ENCODE results near the gene ARHGAP26. TPM values are rescaled to one million over a fixed set of nuclear protein-coding genes. Genes with fewer than 3 reads are reported as not detected.

The ARHGAP26 gene
- total and polyA plus RNA-seq, 7 donors, result 5.4 to 25.5 (median 19.1) TPM

DNA sequence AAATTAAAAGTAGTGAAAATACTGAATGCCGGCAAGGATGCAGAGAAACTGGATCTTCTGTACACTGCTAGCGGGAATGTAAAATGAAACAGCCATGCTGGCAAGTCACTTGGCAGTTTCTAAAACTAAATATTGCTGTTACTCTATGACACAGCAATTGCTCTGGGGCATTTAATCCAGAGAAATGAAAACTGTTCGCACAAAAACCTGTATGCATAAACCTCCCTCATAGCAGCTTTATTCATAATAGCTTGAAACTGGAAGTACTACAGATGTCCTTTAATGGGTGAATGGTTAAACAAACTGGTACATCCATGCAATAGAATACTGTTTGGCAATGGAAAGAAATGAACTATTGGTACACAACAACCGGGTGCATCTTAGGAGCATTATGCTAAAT lies 167.2 kb downstream of the ARHGAP26 start:
- intact Hi-C loops (cut with DNase I), result no loop called here
- no peak for TF ChIP-seq EP300 (IDR thresholded peaks at IDR 0.05)
- TF ChIP-seq POLR2A (IDR thresholded peaks at IDR 0.05), result no peak
- TF ChIP-seq POLR2AphosphoS5 (IDR thresholded peaks at IDR 0.05), result no peak
- no peak for TF ChIP-seq CTCF (IDR thresholded peaks at IDR 0.05)
- Histone ChIP-seq H3K27ac (no peak overlapping the region), H3K9me3 (no peaks in the 10 kb centered on the region), H3K36me3 (no peaks in the 10 kb centered on the region), H3K4me1 (peaks cover 0 to 17% (median 7%) of the 10 kb centered on the region in 4 donors), H3K27me3 (no peaks in the 10 kb centered on the region), H3K4me3 (peak overlapping the region in 1 of 4 donors; percentile 1)
- DNase-seq, result no peak
- 90 to 93% methylated on average over 4 of the region's 4 CpGs for WGBS, 2 donors

GRCh38 chr5:142938266-142938880 lies 168.2 kb downstream of the ARHGAP26 start:
- peaks cover 0 to 17% (median 7%) of the 10 kb centered on the region in 4 donors for H3K4me1 ChIP-seq
- WGBS, 2 donors, result 88 to 93% methylated on average over 4 of the region's 4 CpGs
- intact Hi-C loops (cut with DNase I), result no loop called here
- H3K36me3 ChIP-seq, result no peaks in the 10 kb centered on the region
- TF ChIP-seq POLR2AphosphoS5 (IDR thresholded peaks at IDR 0.05) (no peak), CTCF (IDR thresholded peaks at IDR 0.05) (no peak), EP300 (IDR thresholded peaks at IDR 0.05) (no peak), POLR2A (IDR thresholded peaks at IDR 0.05) (no peak)
- H3K27me3 ChIP-seq, result no peaks in the 10 kb centered on the region
- H3K9me3 ChIP-seq, result no peaks in the 10 kb centered on the region
- no peak overlapping the region for H3K4me3 ChIP-seq
- H3K27ac ChIP-seq, result no peak overlapping the region
- DNase-seq, result no peak

GRCh38 chr5:142939006-142939405 lies 168.8 kb downstream of the ARHGAP26 start:
- Histone ChIP-seq H3K9me3 (no peaks in the 10 kb centered on the region), H3K4me3 (no peak overlapping the region), H3K36me3 (no peaks in the 10 kb centered on the region), H3K4me1 (peaks cover 0 to 17% (median 7%) of the 10 kb centered on the region in 4 donors), H3K27me3 (no peaks in the 10 kb centered on the region), H3K27ac (no peak overlapping the region)
- WGBS, 2 donors, result 89 to 93% methylated on average over 3 of the region's 3 CpGs
- no peak for DNase-seq
- intact Hi-C loops (cut with DNase I), result no loop called here
- no peak for TF ChIP-seq CTCF (IDR thresholded peaks at IDR 0.05)
- TF ChIP-seq POLR2AphosphoS5 (IDR thresholded peaks at IDR 0.05), result no peak
- no peak for TF ChIP-seq POLR2A (IDR thresholded peaks at IDR 0.05)
- TF ChIP-seq EP300 (IDR thresholded peaks at IDR 0.05), result no peak

DNA sequence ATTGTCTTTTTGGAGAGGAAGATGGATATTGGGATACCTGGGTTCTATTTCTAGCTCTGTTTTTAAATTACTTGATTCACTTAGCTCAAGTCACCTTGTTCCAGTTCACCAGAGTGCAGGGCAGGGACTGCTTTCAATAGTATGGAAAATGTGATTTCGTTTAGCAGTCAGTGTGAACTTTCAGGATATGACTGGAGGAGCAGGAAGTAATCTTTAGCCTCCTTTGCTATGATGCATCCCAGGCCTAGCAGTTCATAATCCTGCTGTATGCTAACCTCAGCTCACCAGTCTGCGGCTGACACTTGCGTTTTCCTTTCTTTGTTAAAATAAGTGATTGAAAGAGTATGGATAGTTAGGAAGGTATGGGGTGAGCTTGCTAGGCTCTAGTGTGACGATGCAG lies 169.7 kb downstream of the ARHGAP26 start:
- H3K4me1 ChIP-seq, result peaks cover 0 to 17% (median 7%) of the 10 kb centered on the region in 4 donors
- H3K4me3 ChIP-seq, result no peak overlapping the region
- no peak for DNase-seq
- 90 to 92% methylated on average over 4 of the region's 4 CpGs for WGBS, 2 donors
- TF ChIP-seq CTCF (IDR thresholded peaks at IDR 0.05), result no peak
- TF ChIP-seq EP300 (IDR thresholded peaks at IDR 0.05), result no peak
- TF ChIP-seq POLR2AphosphoS5 (IDR thresholded peaks at IDR 0.05), result no peak
- no peak for TF ChIP-seq POLR2A (IDR thresholded peaks at IDR 0.05)
- no peak overlapping the region for H3K27ac ChIP-seq
- no peaks in the 10 kb centered on the region for H3K9me3 ChIP-seq
- H3K27me3 ChIP-seq, result no peaks in the 10 kb centered on the region
- no peaks in the 10 kb centered on the region for H3K36me3 ChIP-seq
- intact Hi-C loops (cut with DNase I), result no loop called here

DNA sequence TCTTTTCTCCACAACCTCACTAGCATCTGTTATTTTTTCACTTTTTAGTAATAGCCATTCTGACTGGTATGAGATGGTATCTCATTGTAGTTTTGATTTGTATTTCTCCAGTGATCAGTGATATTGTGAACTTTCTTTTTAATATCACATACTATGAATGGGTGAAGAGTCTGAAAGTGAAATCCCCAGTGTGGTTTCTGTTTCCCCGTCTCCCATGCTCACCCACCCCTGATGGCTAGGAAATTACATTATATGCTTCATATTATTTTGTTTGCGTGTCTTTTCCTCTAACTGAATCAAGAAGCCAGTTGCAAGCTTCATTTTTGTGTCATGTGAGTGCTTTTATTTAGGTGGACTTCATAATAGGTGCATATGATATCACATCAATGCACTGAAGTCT lies 171.1 kb downstream of the ARHGAP26 start:
- no peak for DNase-seq
- H3K4me1 ChIP-seq, result peaks cover 0 to 17% (median 7%) of the 10 kb centered on the region in 4 donors
- no peaks in the 10 kb centered on the region for H3K27me3 ChIP-seq
- no peak overlapping the region for H3K27ac ChIP-seq
- no peaks in the 10 kb centered on the region for H3K9me3 ChIP-seq
- intact Hi-C loops (cut with DNase I), result no loop called here
- no peak for TF ChIP-seq POLR2AphosphoS5 (IDR thresholded peaks at IDR 0.05)
- no peak for TF ChIP-seq POLR2A (IDR thresholded peaks at IDR 0.05)
- TF ChIP-seq CTCF (IDR thresholded peaks at IDR 0.05), result peak in 1 of 4 experiments; percentile 3
- TF ChIP-seq EP300 (IDR thresholded peaks at IDR 0.05), result no peak
- whole genome bisulfite sequencing, 2 donors, result 71 to 97% methylated on average over 2 of the region's 2 CpGs
- H3K4me3 ChIP-seq, result no peak overlapping the region
- no peaks in the 10 kb centered on the region for H3K36me3 ChIP-seq

Measured in sigmoid colon (tissue), 7 donors.